Measurements from ENCODE around the gene SPAG8. TPM values are rescaled to one million over a fixed set of nuclear protein-coding genes. Genes with fewer than 3 reads are reported as not detected.

The SPAG8 gene
- total RNA-seq, 2 experiments from 2014 or later, result 0.81 to 1.3 TPM

- Histone ChIP-seq H3K4me3 (ENCODE audit: low read length) (no peak overlapping the region), H3K27me3 (ENCODE audit: control insufficient read depth in 1 of 2, insufficient read depth in 2 of 2, low read length in 2 of 2) (no peaks in the 10 kb centered on the region), H3K9me3 (ENCODE audit: control insufficient read depth in 1 of 2, insufficient read depth in 1 of 2, low read length in 2 of 2) (no peaks in the 10 kb centered on the region), H3K36me3 (ENCODE audit: insufficient read depth, low read length) (no peaks in the 10 kb centered on the region), H3K27ac (ENCODE audit: low read depth in 1 of 2, low read length in 2 of 2) (no peak overlapping the region), H3K4me1 (ENCODE audit: insufficient read depth, low read length) (no peaks in the 10 kb centered on the region)
- Mint-ChIP-seq H3K9me3 (no peaks in the 10 kb centered on the region), H3K36me3 (ENCODE audit: low read depth) (no peaks in the 10 kb centered on the region), H3K4me1 (ENCODE audit: low read depth) (no peaks in the 10 kb centered on the region), H3K27me3 (peaks cover 5% of the 10 kb centered on the region), H3K27ac (no peak overlapping the region), H3K4me3 (no peak overlapping the region)
- POLR2A ChIA-PET, result no interaction called here
- CTCF ChIA-PET, result no interaction called here
- ATAC-seq (ENCODE audit: poor library complexity) (no peak), DNase-seq (no peak)
- no peak for TF ChIP-seq CTCF (IDR thresholded peaks at IDR 0.05)
- intact Hi-C loops (cut with DNase I, micrococcal nuclease), result no loop called here
Measured at GRCh38 chr9:35856206-35856605, 44.1 kb upstream of the SPAG8 start.

GRCh38 chr9:35854091-35854762 is 42.2 kb upstream of the SPAG8 start:
- H3K27me3 Mint-ChIP-seq, result no peaks in the 10 kb centered on the region
- no peaks in the 10 kb centered on the region for H3K36me3 Mint-ChIP-seq (ENCODE audit: low read depth)
- H3K4me1 Mint-ChIP-seq (ENCODE audit: low read depth), result no peaks in the 10 kb centered on the region
- intact Hi-C loops (cut with DNase I, micrococcal nuclease), result no loop called here
- no peak for ATAC-seq (ENCODE audit: poor library complexity)
- no peak for DNase-seq
- no peak for TF ChIP-seq CTCF (IDR thresholded peaks at IDR 0.05)
- Histone ChIP-seq H3K4me1 (ENCODE audit: insufficient read depth, low read length) (no peaks in the 10 kb centered on the region), H3K27ac (ENCODE audit: low read depth in 1 of 2, low read length in 2 of 2) (no peak overlapping the region), H3K36me3 (ENCODE audit: insufficient read depth, low read length) (no peaks in the 10 kb centered on the region), H3K27me3 (ENCODE audit: control insufficient read depth in 1 of 2, insufficient read depth in 2 of 2, low read length in 2 of 2) (no peaks in the 10 kb centered on the region), H3K9me3 (ENCODE audit: control insufficient read depth in 1 of 2, insufficient read depth in 1 of 2, low read length in 2 of 2) (no peaks in the 10 kb centered on the region), H3K4me3 (ENCODE audit: low read length) (no peak overlapping the region)
- no peak overlapping the region for H3K27ac Mint-ChIP-seq
- CTCF ChIA-PET, result no interaction called here
- no peaks in the 10 kb centered on the region for H3K9me3 Mint-ChIP-seq
- H3K4me3 Mint-ChIP-seq, result no peak overlapping the region
- POLR2A ChIA-PET, result no interaction called here

GRCh38 chr9:35852876-35853865 is 41.1 kb upstream of the SPAG8 start:
- CTCF ChIA-PET, result interaction anchor here (0.5 kb wide), 1 partner anchor 85 kb away, joined by 3 read pairs; no protein-coding TSS in a partner anchor
- DNase-seq, result no peak

More at GRCh38 chr9:35852876-35853865, 41.1 kb upstream of the SPAG8 start:
- Histone ChIP-seq H3K9me3 (ENCODE audit: control insufficient read depth in 1 of 2, insufficient read depth in 1 of 2, low read length in 2 of 2) (no peaks in the 10 kb centered on the region), H3K27me3 (ENCODE audit: control insufficient read depth in 1 of 2, insufficient read depth in 2 of 2, low read length in 2 of 2) (no peaks in the 10 kb centered on the region), H3K4me3 (ENCODE audit: low read length) (no peak overlapping the region), H3K4me1 (ENCODE audit: insufficient read depth, low read length) (no peaks in the 10 kb centered on the region), H3K36me3 (ENCODE audit: insufficient read depth, low read length) (no peaks in the 10 kb centered on the region), H3K27ac (ENCODE audit: low read depth in 1 of 2, low read length in 2 of 2) (no peak overlapping the region)
- intact Hi-C loops (cut with DNase I, micrococcal nuclease), result no loop called here
- Mint-ChIP-seq H3K4me1 (ENCODE audit: low read depth) (no peaks in the 10 kb centered on the region), H3K27me3 (no peaks in the 10 kb centered on the region), H3K4me3 (no peak overlapping the region), H3K36me3 (ENCODE audit: low read depth) (peaks cover 2% of the 10 kb centered on the region), H3K27ac (no peak overlapping the region), H3K9me3 (no peaks in the 10 kb centered on the region)
- ATAC-seq (ENCODE audit: poor library complexity), result no peak
- TF ChIP-seq CTCF (IDR thresholded peaks at IDR 0.05), result no peak
- POLR2A ChIA-PET, result no interaction called here
